GM21447 (cell line): ENCODE data around the gene MCCC1.
A peak's percentile ranks its signal among the peaks of the same experiment; 100 is the strongest.
"Not testable (repeated sequence)": the region's sequence is repeated elsewhere in the genome, so short reads cannot be mapped to it uniquely, and the experiment has no call there.

Source experiments
- ATAC-seq: cut with Tn5 transposase; IDR thresholded peaks from one replicate; pipeline ENCODE4 v1.9.1; 2021; ENCODE audit not compliant: unreplicated experiment

The MCCC1 gene

GRCh38 chr3:183106635-183107034 is 7.3 kb upstream of the MCCC1 start:
- ATAC-seq, result no peak

- not testable (repeated sequence) for ATAC-seq
These were observed 4.7 kb upstream of the MCCC1 start for GRCh38 chr3:183103950-183104349.

- not testable (repeated sequence) for ATAC-seq
These were observed 1.7 kb upstream of the MCCC1 start for GRCh38 chr3:183101040-183101439.

- ATAC-seq, result no peak
These were observed 1.1 kb upstream of the MCCC1 start for GRCh38 chr3:183100376-183100775.

- peak; percentile 3 for ATAC-seq
These were observed 525 bp upstream of the MCCC1 start for GRCh38 chr3:183099838-183100204.

- ATAC-seq, result no peak
These were observed 715 bp downstream of the MCCC1 start for GRCh38 chr3:183098536-183099025.

GRCh38 chr3:183094711-183095110 is 4.6 kb downstream of the MCCC1 start:
- ATAC-seq, result no peak

- no peak for ATAC-seq
These were observed 7.0 kb downstream of the MCCC1 start for GRCh38 chr3:183092256-183092655.

- no peak for ATAC-seq
These were observed 12.1 kb downstream of the MCCC1 start for GRCh38 chr3:183087184-183087583.

GRCh38 chr3:183085634-183086390 is 13.5 kb downstream of the MCCC1 start:
- ATAC-seq, result no peak

GRCh38 chr3:183082355-183082915 is 16.9 kb downstream of the MCCC1 start:
- no peak for ATAC-seq

GRCh38 chr3:183081459-183082183 is 17.7 kb downstream of the MCCC1 start:
- no peak for ATAC-seq

GRCh38 chr3:183080628-183081027 is 18.7 kb downstream of the MCCC1 start:
- ATAC-seq, result no peak

- no peak for ATAC-seq
These were observed 24.4 kb downstream of the MCCC1 start for GRCh38 chr3:183074881-183075280.

GRCh38 chr3:183074261-183074660 is 25.0 kb downstream of the MCCC1 start:
- no peak for ATAC-seq

GRCh38 chr3:183073839-183074238 is 25.5 kb downstream of the MCCC1 start:
- ATAC-seq, result no peak

GRCh38 chr3:183070892-183071291 is 28.4 kb downstream of the MCCC1 start:
- no peak for ATAC-seq

- no peak for ATAC-seq
These were observed 30.2 kb downstream of the MCCC1 start for GRCh38 chr3:183069086-183069485.

- not testable (repeated sequence) for ATAC-seq
These were observed 32.4 kb downstream of the MCCC1 start for GRCh38 chr3:183066891-183067290.

GRCh38 chr3:183064475-183064874 is 34.8 kb downstream of the MCCC1 start:
- ATAC-seq, result no peak

GRCh38 chr3:183061391-183062172 is 37.7 kb downstream of the MCCC1 start:
- ATAC-seq, result no peak
